ENCODE measurements around the gene OR2M5.

Gene OR2M5, protein sequence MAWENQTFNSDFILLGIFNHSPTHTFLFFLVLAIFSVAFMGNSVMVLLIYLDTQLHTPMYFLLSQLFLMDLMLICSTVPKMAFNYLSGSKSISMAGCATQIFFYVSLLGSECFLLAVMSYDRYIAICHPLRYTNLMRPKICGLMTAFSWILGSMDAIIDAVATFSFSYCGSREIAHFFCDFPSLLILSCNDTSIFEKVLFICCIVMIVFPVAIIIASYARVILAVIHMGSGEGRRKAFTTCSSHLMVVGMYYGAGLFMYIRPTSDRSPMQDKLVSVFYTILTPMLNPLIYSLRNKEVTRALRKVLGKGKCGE

DNA sequence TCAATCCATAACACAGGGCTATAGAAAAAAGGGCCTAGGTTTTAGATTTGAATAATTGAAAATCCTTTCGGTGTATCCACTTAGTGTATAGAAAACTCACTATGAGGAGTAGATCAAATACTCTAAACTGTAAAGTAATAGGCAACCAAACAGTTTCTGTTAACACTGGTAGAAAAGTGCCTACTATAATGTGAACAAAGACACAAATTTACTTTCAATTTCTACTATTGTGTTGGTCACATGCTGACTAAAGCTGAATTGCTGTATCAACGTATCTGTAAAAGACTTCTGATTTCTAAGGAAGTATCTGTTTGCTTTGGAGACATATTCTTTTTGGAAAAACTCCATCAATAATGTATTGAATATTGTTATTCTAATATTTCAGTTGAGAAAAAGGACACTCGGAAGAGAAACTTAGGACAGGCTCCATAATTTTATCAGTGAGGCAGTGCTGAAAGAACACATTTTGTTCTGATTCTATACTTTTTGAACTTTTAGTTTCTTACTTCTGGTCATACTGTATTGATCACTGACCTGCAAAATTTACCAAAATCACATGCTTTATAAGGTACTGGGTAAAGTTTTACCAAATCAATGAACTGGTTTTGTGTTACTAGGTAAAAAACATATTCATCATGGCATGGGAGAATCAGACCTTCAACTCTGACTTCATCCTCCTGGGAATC is at the start of gene OR2M5:
TSS of gene OR2M5 (plus strand) at position 636 of the 686 bp plus-strand sequence. CDS start at position 636, 0 bp downstream.
- in situ Hi-C loops (cut with HindIII; ENCODE audit: low sequenced_read_pairs), result no loop called here

DNA sequence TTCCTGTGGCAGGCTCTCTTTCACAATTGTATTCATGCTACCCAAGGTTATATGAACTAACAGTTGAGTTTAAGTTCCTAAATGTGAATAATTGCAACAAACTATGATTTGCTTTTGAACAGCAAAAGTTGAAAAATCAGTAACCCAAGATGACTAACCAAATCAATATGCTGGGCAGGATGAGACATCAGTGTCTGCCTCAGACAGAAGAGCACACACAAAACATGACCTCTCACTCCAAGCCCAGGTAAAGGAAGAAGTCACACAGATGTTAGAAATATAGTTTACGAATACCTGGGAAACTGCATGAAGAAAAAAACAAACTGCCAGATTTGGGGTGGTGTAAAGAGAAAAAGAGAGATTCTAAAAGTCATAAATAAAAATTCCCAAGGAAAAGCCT is 46.4 kb upstream of the OR2M5 start:
- in situ Hi-C loops (cut with HindIII; ENCODE audit: low sequenced_read_pairs), result no loop called here

DNA sequence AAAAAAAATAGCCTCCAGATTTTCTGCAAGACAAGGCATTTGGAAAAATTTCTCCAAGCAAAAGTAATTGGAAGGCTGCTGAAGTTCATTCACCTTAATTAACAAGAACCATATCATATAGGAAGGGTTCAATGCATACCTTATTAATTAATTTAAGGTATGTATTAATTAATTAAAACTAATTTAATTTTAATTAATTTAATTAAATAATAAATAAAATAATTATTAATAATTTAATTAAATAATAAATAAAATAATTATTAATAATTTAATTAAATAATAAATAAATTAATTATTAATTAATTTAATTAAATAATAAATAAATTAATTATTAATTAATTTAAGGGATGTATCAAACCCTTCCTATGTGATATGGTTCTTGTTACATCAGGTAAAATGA is 42.1 kb upstream of the OR2M5 start:
- in situ Hi-C loops (cut with HindIII; ENCODE audit: low sequenced_read_pairs), result no loop called here

DNA sequence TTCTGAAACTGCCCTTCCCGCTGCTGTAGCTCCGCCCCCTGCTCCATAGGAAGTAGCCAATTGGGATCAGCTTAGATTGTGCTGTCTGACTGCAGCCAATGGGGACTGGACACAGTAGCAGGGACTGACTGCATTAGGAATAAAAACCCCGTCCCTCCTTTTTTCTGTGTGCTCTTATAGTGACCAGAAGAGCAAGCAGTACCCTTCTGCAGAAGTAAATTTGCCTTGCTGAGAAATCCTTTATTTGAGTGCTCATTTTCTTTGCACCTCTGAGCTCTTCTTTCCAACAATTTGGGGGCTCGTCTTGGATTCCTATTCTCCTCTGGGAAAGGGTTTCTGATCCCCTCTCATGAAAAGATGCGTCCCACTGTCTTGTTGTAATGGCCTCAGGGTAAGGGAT is 33.8 kb upstream of the OR2M5 start:
- in situ Hi-C loops (cut with HindIII; ENCODE audit: low sequenced_read_pairs), result no loop called here

DNA sequence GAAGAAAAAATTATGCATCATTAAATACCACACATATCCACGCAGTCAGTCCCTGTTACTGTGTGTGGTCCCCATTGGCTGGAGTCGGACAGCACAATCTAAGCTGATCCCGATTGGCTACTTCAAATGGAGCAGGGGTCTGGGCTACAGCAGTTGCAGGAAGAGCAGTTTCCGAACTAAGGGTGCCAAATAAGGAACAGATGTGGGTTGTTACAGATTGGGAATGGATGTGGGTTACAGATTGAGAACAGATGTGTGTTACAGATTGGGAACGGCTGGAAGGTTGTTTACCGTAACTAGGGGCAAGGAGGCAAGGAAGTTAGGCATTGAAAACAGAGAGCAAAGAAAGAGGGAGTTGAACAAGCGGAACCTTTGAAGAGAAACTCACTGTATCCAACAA is 30.1 kb upstream of the OR2M5 start:
- in situ Hi-C loops (cut with HindIII; ENCODE audit: low sequenced_read_pairs), result no loop called here

DNA sequence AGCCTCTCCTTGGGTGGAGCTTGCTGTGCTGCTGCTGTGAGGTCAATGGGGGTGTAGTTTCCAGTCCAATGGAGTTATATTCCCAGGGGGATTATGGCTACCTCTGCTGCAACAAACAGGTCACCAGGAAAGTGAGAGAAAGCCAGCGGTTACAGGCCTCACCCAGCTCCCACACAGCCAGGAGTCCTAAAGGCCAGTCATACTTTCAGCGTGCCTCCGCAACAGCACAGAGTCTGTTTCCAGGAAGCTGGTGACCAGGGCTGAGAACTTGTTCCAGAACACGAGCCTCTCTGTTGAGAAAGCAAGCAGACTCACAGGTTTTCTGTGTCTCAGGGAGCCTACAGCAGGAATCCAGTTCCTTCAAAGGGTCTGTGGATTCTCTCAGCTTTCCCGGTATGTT is 17.3 kb upstream of the OR2M5 start:
- in situ Hi-C loops (cut with HindIII; ENCODE audit: low sequenced_read_pairs), result no loop called here

DNA sequence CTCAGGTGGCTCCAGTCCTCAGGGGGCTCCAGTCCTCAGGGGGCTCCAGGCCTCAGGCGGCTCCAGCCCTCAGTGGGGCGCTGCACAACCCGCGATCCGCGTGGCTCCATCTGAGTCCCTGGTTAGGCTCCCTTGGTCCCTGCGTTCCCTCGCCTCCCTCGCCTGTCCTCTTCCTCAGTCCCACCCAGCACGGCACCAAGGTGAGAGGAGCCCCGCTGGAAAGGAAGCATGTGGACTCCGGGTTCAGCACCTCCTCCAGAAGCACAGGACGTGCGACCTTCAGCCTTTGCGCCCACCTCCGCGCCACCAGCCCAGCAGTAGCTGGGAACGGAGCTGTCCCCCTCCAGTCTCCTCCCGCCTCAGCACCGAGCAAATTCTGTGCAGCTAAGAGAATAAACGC is 8.1 kb upstream of the OR2M5 start:
- in situ Hi-C loops (cut with HindIII; ENCODE audit: low sequenced_read_pairs), result no loop called here

DNA sequence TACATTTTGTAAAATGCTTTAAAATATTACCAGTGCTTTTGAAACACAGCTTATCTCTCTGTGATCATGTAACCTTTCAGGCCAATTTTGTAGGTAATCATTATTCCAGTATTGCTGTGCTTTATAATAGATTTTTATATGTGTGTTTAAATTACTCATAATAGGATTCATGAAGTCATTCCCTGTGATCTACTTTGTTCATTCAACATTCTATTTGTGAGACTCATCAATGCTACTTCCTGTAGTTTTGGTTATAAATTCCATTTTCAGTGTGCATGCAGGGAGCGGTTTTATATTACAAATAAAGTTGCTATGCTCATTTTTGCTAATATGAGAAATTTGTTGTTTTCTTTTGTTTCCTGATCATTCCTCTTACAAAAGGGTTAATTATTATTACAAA is 4.1 kb upstream of the OR2M5 start:
- in situ Hi-C loops (cut with HindIII; ENCODE audit: low sequenced_read_pairs), result no loop called here

DNA sequence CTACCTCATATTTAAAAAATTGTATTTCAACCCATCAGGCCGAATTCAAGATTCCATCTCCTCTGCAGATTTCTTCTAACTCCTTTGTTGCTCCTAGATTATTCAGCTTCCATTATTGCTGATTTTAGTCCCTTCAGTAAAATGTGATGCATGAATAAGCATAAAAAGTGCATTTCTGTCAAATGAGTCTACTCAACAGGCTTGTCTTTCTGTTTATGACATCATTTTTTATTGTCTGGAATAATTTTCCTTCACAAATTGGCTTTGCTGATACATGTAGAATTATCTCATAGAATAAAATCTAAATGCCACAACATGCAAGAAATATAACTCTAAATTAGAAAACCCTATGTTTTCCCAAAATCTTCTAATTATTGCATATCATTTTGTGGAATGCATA is 1.6 kb upstream of the OR2M5 start:
- in situ Hi-C loops (cut with HindIII; ENCODE audit: low sequenced_read_pairs), result no loop called here

DNA sequence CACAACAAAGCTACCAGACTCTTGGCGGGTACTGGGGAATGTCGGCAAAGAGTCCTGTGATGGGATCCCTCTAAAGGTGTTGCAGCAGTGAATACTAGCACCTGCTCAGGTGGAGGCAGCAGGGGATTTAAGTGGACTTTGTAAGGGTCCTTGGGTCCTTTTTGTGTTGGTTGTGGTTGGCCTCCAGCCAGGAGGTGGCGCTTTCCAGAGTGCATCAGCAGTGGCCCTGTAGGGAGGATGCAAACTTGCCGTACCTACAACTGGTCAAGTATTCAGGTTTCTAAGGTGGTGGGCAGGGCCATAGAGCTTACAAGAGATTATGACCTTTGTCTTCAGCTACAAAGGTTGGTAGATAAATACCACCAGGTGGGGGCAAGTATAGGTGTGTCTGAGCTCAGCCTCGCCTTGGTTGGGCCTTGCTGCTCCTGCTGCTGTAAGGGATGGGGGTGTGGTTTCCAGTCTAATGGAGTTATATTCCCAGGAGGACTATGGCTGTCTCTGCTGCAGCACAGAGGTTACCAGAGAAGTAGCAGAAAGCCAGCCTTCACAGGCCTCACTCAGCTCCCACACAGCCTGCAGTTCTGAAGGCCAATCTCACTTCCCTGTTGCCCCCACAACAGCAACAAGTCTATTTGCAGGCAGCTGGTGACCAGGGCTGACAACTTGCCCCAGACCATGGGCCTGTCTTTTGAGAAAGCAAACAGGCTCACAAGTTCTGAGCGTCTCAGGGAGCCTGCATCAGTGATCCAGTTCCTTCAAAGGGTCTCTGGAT is 7.3 kb downstream of the OR2M5 start:
- in situ Hi-C loops (cut with HindIII; ENCODE audit: low sequenced_read_pairs), result no loop called here

DNA sequence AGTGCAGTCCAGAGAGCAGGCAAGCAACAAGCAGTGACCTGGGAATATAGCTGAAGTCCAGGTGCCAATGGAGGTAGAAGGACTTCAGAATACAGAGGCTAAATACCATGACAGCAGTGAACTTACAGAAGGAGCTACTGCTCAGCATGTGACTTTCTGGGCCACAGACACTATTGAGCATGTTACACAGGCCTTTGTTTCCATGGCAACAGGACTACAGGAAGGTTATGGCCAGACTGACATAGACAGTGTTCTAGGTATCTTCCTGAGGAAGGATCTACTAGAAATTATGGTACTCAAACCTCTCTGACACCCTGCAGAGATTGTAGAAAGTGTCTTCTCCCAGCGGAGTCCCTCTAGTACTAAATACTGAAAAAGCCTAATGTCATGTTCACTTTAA is 11.0 kb downstream of the OR2M5 start:
- in situ Hi-C loops (cut with HindIII; ENCODE audit: low sequenced_read_pairs), result no loop called here

DNA sequence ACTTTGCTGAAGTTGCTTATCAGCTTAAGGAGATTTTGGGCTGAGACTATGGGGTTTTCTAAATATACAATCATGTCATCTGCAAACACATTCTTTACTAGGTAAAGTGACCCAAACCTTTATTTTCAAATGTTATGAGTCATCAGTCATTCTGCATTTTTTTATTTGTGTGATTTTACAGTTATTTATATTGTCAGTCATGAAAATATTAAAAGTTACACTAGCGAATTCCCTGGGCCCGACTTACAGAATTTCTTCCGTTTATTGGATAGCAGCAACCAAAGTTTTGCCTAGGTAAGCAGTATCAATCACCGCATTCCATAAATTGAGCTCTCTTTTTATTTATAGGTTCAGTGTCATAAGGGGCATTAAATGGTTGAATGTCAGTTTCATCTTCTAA is 13.8 kb downstream of the OR2M5 start:
- in situ Hi-C loops (cut with HindIII; ENCODE audit: low sequenced_read_pairs), result no loop called here

DNA sequence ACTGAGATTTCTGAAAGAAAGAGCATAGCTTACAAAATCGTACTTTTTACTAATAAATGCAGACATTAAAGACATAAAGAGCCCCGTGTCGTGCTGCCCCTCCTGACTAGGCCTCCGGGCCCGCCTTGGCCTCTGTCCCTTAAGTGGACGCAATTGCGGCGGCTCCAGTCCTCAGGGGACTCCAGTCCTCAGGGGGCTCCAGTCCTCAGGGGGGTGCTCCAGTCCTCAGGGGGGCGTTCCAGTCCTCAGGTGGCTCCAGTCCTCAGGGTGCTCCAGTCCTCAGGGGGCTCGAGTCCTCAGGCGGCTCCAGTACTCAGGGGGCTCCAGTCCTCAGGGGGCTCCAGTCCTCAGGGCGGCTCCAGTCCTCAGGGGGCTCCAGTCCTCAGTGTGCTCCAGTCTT is 19.1 kb downstream of the OR2M5 start:
- in situ Hi-C loops (cut with HindIII; ENCODE audit: low sequenced_read_pairs), result no loop called here

DNA sequence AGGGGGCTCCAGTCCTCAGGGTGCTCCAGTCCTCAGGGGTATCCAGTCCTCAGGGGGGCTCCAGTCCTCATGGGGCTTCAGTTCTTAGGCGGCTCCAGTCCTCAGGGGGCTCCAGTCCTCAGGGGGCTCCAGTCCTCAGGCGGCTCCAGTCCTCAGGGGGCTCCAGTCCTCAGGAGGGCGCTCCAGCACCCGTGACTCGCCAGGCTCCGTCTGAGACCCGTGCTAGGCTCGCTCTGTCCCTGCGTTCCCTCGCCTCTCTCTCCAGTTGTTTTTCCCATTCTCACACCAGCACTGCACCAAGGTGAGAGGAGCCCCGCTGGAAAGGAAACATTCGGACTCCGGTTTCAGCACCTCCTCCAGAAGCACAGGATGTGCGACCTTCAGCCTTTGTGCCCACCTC is 20.2 kb downstream of the OR2M5 start:
- in situ Hi-C loops (cut with HindIII; ENCODE audit: low sequenced_read_pairs), result no loop called here

DNA sequence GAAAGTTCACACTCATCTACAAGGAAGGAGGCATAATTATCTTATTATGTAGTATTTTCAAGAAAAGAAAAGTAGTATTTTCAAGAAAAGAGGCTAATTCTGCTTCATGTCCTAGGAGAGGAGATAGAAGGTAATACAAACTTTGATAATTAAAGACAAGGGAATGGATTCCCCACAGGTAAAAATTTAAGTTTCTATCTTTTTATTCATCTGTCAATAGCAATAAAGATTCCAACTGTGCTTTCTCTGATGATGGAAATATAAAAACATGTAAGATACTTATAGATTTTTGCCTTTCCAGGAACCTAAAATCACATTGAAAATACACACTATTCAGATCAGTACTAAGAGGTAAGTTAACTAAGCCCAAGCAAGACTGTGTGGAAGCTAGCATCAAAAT is 29.6 kb downstream of the OR2M5 start, which contains the start of gene OR2M2:
TSS of gene OR2M2 (plus strand) at position 301 of the 400 bp plus-strand sequence. CDS start 5,165 bp downstream, outside the sequence.
- in situ Hi-C loops (cut with HindIII; ENCODE audit: low sequenced_read_pairs), result no loop called here

DNA sequence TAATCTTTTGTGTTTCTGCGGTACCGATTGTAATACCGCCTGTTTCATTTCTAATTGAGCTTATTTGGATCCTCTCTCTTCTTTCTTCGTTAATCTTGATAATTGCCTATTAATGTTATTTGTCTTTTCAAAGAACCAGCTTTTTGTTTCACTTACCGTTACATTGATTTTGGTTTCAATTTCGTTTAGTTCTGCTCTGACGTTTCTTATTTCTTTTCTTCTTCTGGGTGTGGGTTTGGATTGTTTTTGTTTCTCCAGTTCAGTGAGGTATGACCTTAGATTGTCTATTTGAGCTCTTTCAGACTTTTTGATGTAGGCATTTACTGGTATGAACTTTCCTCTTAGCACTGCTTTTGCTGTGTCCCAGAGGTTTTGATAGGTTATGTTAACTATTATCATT is 39.0 kb downstream of the OR2M5 start:
- in situ Hi-C loops (cut with HindIII; ENCODE audit: low sequenced_read_pairs), result no loop called here

DNA sequence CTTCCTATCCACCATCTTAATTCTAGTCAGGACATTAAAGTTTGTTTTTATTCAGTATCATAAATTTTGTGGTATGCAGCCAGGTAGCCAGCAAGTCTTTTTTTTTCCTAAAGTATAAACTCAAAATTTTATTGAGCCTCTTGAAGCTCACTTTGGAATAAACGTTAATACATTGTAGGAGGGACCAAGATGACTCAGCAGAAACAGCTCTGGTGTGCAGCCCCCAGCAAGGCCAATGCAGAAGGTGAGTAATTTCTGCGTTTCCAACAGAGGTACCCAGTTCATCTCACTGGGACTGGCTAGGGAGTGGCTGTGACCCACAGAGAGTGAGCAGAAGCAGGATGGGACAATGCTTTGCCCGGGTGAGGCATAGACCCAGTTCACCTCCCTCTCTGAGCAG is 42.4 kb downstream of the OR2M5 start:
- in situ Hi-C loops (cut with HindIII; ENCODE audit: low sequenced_read_pairs), result no loop called here

DNA sequence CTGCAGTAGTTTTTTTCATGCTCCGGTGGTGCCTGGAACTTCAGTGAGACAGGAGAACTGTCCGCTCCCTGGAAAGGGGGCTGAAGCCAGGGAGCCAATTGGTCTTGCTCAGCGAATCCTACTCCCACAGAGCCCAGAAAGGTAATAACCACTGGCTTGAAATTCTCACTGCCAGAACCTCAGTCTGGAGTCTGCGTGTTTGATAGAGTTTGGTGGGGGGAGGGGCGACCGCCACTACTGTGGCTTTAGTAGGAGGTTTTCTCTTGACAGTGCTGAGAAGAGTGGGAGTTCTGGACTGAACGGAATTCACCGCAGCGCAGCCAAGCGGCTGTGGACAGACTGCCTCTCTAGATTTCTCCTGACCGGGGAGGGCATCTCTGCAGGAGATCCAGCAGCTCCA is 44.1 kb downstream of the OR2M5 start:
- in situ Hi-C loops (cut with HindIII; ENCODE audit: low sequenced_read_pairs), result no loop called here

DNA sequence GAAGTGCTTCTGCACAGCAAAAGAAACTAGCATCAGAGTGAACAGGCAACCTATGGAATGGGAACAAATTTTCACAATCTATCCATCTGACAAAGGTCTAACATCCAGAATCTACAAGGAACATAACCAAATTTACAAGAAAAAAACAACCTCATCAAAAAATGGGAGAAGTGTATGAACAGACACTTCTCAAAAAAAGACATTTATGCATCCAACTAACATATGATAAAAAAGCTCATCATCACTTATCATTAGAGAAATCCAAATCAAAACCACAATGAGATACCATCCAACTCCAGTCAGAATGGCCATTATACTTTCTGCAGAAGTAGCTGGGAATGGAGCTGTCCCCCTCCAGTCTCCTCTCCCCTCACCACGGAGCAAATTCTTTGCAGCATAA is 49.2 kb downstream of the OR2M5 start:
- in situ Hi-C loops (cut with HindIII; ENCODE audit: low sequenced_read_pairs), result no loop called here

All from DLD1 (cell line).